Measurements from ENCODE around the gene AP1B1. TPM values are rescaled to one million over a fixed set of nuclear protein-coding genes. Genes with fewer than 3 reads are reported as not detected.

Gene AP1B1
- total and polyA plus RNA-seq, 2 donors from 2014 or later = 50.5 to 82.9 TPM

DNA sequence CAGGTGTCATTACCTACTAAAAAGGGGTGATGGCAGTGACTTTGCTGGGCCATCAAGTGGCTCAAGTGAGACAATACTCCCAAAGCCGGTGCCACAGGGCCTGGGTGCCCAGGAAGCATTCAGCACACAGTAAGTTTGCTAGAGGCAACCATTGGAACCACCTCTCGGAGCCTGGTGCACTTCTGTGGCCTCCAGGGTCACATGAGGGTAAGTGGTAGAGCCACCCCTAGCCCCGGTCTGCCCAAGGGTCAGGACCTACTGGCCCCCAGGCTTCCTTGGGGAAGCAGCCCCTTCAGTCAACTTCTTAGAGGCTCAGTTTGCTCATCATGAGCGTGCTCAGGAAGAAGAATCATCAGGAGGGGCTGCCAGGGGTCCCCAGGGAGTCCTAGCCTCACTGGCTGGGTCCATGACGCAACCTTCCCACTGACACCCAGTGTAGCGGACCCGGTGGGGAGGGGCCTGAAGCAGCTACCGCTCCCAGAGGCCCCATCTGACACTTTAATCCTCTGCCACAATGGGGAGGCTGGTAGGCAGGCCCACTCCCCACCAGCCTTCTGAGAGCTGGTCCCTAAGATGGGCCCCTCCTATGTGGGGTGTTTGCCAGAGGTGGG, 55.4 kb downstream of the AP1B1 start:
- Histone ChIP-seq H3K4me1 (ENCODE audit: control insufficient read depth in 2 of 3, insufficient read depth in 2 of 3, low read depth in 1 of 3, low read length in 3 of 3) (no peaks in the 10 kb centered on the region), H3K9ac (ENCODE audit: low read length in 3 of 3) (no peak overlapping the region), H3K27me3 (ENCODE audit: control insufficient read depth, insufficient read depth, low read length) (no peaks in the 10 kb centered on the region), H3K36me3 (ENCODE audit: control insufficient read depth in 2 of 3, insufficient read depth in 3 of 3, low read length in 3 of 3) (peaks cover 0 to 23% (median 17%) of the 10 kb centered on the region in 3 donors), H3K9me3 (ENCODE audit: control insufficient read depth in 2 of 3, insufficient read depth in 1 of 3, low read length in 3 of 3) (no peaks in the 10 kb centered on the region), H3K4me3 (ENCODE audit: low read length in 3 of 3) (no peak overlapping the region), H3K27ac (ENCODE audit: low read depth in 2 of 2, low read length in 2 of 2) (no peak overlapping the region)
- FAIRE-seq = no peak
- TF ChIP-seq, protein P1, sequence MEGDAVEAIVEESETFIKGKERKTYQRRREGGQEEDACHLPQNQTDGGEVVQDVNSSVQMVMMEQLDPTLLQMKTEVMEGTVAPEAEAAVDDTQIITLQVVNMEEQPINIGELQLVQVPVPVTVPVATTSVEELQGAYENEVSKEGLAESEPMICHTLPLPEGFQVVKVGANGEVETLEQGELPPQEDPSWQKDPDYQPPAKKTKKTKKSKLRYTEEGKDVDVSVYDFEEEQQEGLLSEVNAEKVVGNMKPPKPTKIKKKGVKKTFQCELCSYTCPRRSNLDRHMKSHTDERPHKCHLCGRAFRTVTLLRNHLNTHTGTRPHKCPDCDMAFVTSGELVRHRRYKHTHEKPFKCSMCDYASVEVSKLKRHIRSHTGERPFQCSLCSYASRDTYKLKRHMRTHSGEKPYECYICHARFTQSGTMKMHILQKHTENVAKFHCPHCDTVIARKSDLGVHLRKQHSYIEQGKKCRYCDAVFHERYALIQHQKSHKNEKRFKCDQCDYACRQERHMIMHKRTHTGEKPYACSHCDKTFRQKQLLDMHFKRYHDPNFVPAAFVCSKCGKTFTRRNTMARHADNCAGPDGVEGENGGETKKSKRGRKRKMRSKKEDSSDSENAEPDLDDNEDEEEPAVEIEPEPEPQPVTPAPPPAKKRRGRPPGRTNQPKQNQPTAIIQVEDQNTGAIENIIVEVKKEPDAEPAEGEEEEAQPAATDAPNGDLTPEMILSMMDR (IDR thresholded peaks at IDR 0.05; ENCODE audit: borderline replicate concordance, extremely low read depth, insufficient read depth) = no peak
- intact Hi-C loops (cut with DNase I) = no loop called here
- no peak for DNase-seq

DNA sequence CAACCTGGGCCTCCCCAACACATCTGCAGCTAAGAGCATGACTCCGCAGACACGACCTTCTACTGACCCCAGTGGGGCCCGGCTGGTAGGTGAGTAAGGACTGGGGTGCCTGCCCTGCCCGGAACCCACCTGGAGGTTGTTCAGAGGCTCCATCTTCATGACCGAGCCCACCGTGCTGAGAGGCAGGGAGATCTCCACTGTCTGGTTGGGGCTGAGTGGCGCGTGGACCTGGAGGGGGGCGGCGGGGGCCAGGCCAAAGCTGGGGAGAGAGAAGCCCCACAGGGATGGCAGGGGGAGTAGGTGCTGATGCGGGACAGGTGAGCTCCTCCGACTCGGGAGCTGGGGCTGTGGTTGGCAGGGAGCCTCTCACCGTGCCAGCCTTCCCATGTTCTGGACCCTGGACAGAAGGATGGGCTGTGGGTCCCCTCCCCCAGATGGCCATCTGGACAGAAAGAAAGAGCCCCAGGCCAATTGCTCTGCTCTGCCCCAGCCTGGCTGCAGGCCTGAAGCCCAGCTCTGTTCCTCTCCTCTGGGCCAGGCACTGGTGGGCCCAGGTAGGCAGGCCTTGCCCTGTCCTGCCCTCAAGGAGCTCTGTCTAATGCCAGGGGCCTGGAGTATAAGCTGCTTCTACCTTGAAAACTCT, 56.6 kb downstream of the AP1B1 start:
- no peak overlapping the region for H3K27ac ChIP-seq (ENCODE audit: low read depth in 2 of 2, low read length in 2 of 2)
- TF ChIP-seq, protein P1 (IDR thresholded peaks at IDR 0.05; ENCODE audit: borderline replicate concordance, extremely low read depth, insufficient read depth) = no peak

DNA sequence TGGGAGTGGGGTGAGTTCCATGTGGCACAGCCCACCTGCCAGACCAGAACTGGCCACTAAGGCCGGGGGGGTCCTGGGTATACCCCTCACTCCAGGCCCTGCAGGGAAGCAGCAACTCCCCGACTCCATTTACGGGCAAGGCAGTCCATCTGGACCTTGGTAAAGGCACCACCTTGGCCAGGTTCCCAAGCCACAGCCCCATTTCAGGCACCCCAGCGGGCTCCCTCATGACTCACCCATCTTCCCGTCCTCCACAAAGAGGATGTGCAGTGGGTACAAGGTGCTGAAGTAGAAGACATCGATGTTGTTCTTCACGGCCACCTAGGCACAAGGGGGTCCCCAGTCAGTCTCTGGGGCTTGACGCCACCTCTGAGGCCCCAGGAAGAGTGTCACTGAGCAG, 57.2 kb downstream of the AP1B1 start:
- H3K27me3 ChIP-seq (ENCODE audit: control insufficient read depth, insufficient read depth, low read length) = no peaks in the 10 kb centered on the region
- H3K27ac ChIP-seq (ENCODE audit: low read depth in 2 of 2, low read length in 2 of 2) = no peak overlapping the region
- H3K4me3 ChIP-seq (ENCODE audit: low read length in 3 of 3) = no peak overlapping the region
- intact Hi-C loops (cut with DNase I) = no loop called here
- FAIRE-seq = no peak
- no peaks in the 10 kb centered on the region for H3K4me1 ChIP-seq (ENCODE audit: control insufficient read depth in 2 of 3, insufficient read depth in 2 of 3, low read depth in 1 of 3, low read length in 3 of 3)
- DNase-seq = no peak
- H3K9ac ChIP-seq (ENCODE audit: low read length in 3 of 3) = no peak overlapping the region
- no peaks in the 10 kb centered on the region for H3K9me3 ChIP-seq (ENCODE audit: control insufficient read depth in 2 of 3, insufficient read depth in 1 of 3, low read length in 3 of 3)
- H3K36me3 ChIP-seq (ENCODE audit: control insufficient read depth in 2 of 3, insufficient read depth in 3 of 3, low read length in 3 of 3) = peaks cover 0 to 17% (median 11%) of the 10 kb centered on the region in 3 donors
- TF ChIP-seq, protein P1 (IDR thresholded peaks at IDR 0.05; ENCODE audit: borderline replicate concordance, extremely low read depth, insufficient read depth) = no peak

More for the DNA sequence above, 56.6 kb downstream of the AP1B1 start:
- Histone ChIP-seq H3K36me3 (ENCODE audit: control insufficient read depth in 2 of 3, insufficient read depth in 3 of 3, low read length in 3 of 3) (peaks cover 0 to 19% (median 11%) of the 10 kb centered on the region in 3 donors), H3K27me3 (ENCODE audit: control insufficient read depth, insufficient read depth, low read length) (no peaks in the 10 kb centered on the region), H3K9ac (ENCODE audit: low read length in 3 of 3) (no peak overlapping the region), H3K9me3 (ENCODE audit: control insufficient read depth in 2 of 3, insufficient read depth in 1 of 3, low read length in 3 of 3) (no peaks in the 10 kb centered on the region), H3K4me3 (ENCODE audit: low read length in 3 of 3) (no peak overlapping the region), H3K4me1 (ENCODE audit: control insufficient read depth in 2 of 3, insufficient read depth in 2 of 3, low read depth in 1 of 3, low read length in 3 of 3) (no peaks in the 10 kb centered on the region)
- no peak for FAIRE-seq
- intact Hi-C loops (cut with DNase I) = no loop called here
- DNase-seq = peak in 1 of 5 donors; percentile 66
